IgD-negative memory B cell (primary cell): ENCODE measurements around the gene VPS18. TPM values are rescaled to one million over a fixed set of nuclear protein-coding genes. Genes with fewer than 3 reads are reported as not detected.

ENCODE experiments used
- polyA plus RNA-seq: library from polyadenylated mRNA; unstranded; fragments of 300-500 nt; fragmentation: Illumina TruSeq; gene quantifications from one replicate; pipeline ENCODE4 v1.2.3, GENCODE V29; 2021

VPS18 gene
- polyA plus RNA-seq, 1 donor from 2014 or later: 27.0 TPM

Other genes starting within 250 kb of the VPS18 start
- 0.45 TPM for gene RAD51, start 199.3 kb upstream of the VPS18 start, polyA plus RNA-seq
- gene RMDN3, start 139.2 kb upstream of the VPS18 start, polyA plus RNA-seq: 18.3 TPM
- gene GCHFR, start 130.4 kb upstream of the VPS18 start, polyA plus RNA-seq: 44.2 TPM
- 0.09 TPM for gene C15orf62, start 124.5 kb upstream of the VPS18 start, polyA plus RNA-seq
- gene ZFYVE19, start 87.4 kb upstream of the VPS18 start, polyA plus RNA-seq: 16.0 TPM
- gene DNAJC17, start 87.0 kb upstream of the VPS18 start, polyA plus RNA-seq: 34.0 TPM
- gene PPP1R14D, start 65.7 kb upstream of the VPS18 start, polyA plus RNA-seq: 0.56 TPM
- 12.6 TPM for gene SPINT1, start 50.4 kb upstream of the VPS18 start, polyA plus RNA-seq
- gene RHOV, start 20.2 kb upstream of the VPS18 start, polyA plus RNA-seq: not detected
- not detected for gene DLL4, start 34.9 kb downstream of the VPS18 start, polyA plus RNA-seq
- gene CHAC1, start 59.0 kb downstream of the VPS18 start, polyA plus RNA-seq: 0.84 TPM
- 7.4 TPM for gene INO80, start 221.8 kb downstream of the VPS18 start, polyA plus RNA-seq